NT2/D1 (cell line): ENCODE data around the gene DDHD1.

Experiments used
- SUZ12 ChIP-seq: IDR thresholded peaks from 2 replicates; pipeline ENCODE4 v1.6.1; 2011; ENCODE audit not compliant: insufficient read length, insufficient read depth; ENCODE audit errors: extremely low read depth
- ZNF274 ChIP-seq: IDR thresholded peaks from 2 replicates; pipeline ENCODE4 v1.6.1; 2011; ENCODE audit warnings: mild to moderate bottlenecking, low read depth, low read length

DNA sequence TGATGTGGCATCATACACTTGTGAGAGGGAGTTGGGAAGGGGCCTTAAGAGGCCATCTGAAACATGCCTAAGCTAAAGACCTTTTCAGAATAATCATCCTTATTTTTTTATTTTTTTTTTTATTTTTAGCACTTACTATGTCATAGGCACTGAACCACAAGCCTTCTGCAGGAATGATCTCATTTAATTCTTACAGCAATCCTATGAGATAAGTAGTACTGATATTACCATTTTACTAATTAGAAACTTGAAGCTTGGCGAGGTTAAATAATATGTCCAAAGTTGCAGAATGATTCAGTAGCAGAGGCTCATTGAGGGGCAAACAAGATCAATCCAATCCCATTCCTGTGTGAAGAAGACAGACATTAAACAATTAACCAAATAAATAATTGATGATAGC is 33.4 kb upstream of the DDHD1 start:
- TF ChIP-seq SUZ12 (no peak), ZNF274 (no peak)
